GM21447 (cell line): Measurements from ENCODE around the gene LDB2.

Experiments
- ATAC-seq: cut with Tn5 transposase; IDR thresholded peaks from one replicate; pipeline ENCODE4 v1.9.1; 2021; ENCODE audit not compliant: unreplicated experiment

LDB2 gene

GRCh38 chr4:16809064-16809463 is 89.4 kb downstream of the LDB2 start:
- no peak for ATAC-seq

GRCh38 chr4:16807355-16807754 is 91.1 kb downstream of the LDB2 start:
- no peak for ATAC-seq

GRCh38 chr4:16804581-16804980 is 93.9 kb downstream of the LDB2 start:
- ATAC-seq: no peak

GRCh38 chr4:16802044-16802443 is 96.4 kb downstream of the LDB2 start:
- no peak for ATAC-seq

- no peak for ATAC-seq
Observed at GRCh38 chr4:16801356-16801755, 97.1 kb downstream of the LDB2 start.

GRCh38 chr4:16794816-16795445 is 103.5 kb downstream of the LDB2 start:
- no peak for ATAC-seq

GRCh38 chr4:16791460-16791859 is 107.0 kb downstream of the LDB2 start:
- no peak for ATAC-seq

- ATAC-seq: no peak
Observed at GRCh38 chr4:16790508-16790907, 107.9 kb downstream of the LDB2 start.

- no peak for ATAC-seq
Observed at GRCh38 chr4:16788868-16789267, 109.6 kb downstream of the LDB2 start.

GRCh38 chr4:16785793-16786527 is 112.5 kb downstream of the LDB2 start:
- ATAC-seq: no peak

- ATAC-seq: no peak
Observed at GRCh38 chr4:16783119-16783518, 115.3 kb downstream of the LDB2 start.

GRCh38 chr4:16779028-16779675 is 119.3 kb downstream of the LDB2 start:
- no peak for ATAC-seq

- no peak for ATAC-seq
Observed at GRCh38 chr4:16777726-16778125, 120.7 kb downstream of the LDB2 start.

GRCh38 chr4:16775411-16776154 is 122.9 kb downstream of the LDB2 start:
- ATAC-seq: no peak

- ATAC-seq: no peak
Observed at GRCh38 chr4:16772366-16772850, 126.0 kb downstream of the LDB2 start.

- no peak for ATAC-seq
Observed at GRCh38 chr4:16770710-16771285, 127.6 kb downstream of the LDB2 start.

GRCh38 chr4:16767861-16768260 is 130.6 kb downstream of the LDB2 start:
- no peak for ATAC-seq

GRCh38 chr4:16767251-16767650 is 131.2 kb downstream of the LDB2 start:
- ATAC-seq: no peak

- ATAC-seq: no peak
Observed at GRCh38 chr4:16765546-16765945, 132.9 kb downstream of the LDB2 start.

- ATAC-seq: no peak
Observed at GRCh38 chr4:16764622-16765021, 133.8 kb downstream of the LDB2 start.
